ENCODE measurements around the gene ING1. TPM values are rescaled to one million over a fixed set of nuclear protein-coding genes. Genes with fewer than 3 reads are reported as not detected.
"Not testable (repeated sequence)": the region's sequence is repeated elsewhere in the genome, so short reads cannot be mapped to it uniquely, and the experiment has no call there.

ING1 gene
- total RNA-seq, 2 experiments from 2014 or later, result 19.6 to 19.7 TPM

GRCh38 chr13:110681868-110682550 lies 31.5 kb upstream of the ING1 start:
- intact Hi-C loops (cut with DNase I, micrococcal nuclease), result no loop called here

GRCh38 chr13:110682746-110683145 lies 30.8 kb upstream of the ING1 start:
- Mint-ChIP-seq H3K27ac (no peak overlapping the region), H3K4me3 (no peak overlapping the region), H3K27me3 (no peaks in the 10 kb centered on the region), H3K36me3 (ENCODE audit: low read depth) (peaks cover 43% of the 10 kb centered on the region), H3K4me1 (peaks cover under 1% of the 10 kb centered on the region), H3K9me3 (ENCODE audit: low read depth) (no peaks in the 10 kb centered on the region)
- ChIA-PET CTCF (interaction anchor here (0.6 to 1.5 kb wide), 5 partner anchors 8 to 518 kb away, joined by 3 to 13 read pairs (median 4); no protein-coding TSS in a partner anchor), POLR2A (no interaction called here)
- DNase-seq (no peak), ATAC-seq (no peak)
- intact Hi-C loops (cut with DNase I, micrococcal nuclease), result loop anchor here (1.0 kb wide), 1 partner anchor 137 kb away; no protein-coding TSS in a partner anchor

More at GRCh38 chr13:110681868-110682550, 31.5 kb upstream of the ING1 start:
- H3K27me3 Mint-ChIP-seq, result no peaks in the 10 kb centered on the region
- H3K27ac Mint-ChIP-seq, result no peak overlapping the region
- no peak for ATAC-seq
- H3K36me3 Mint-ChIP-seq (ENCODE audit: low read depth), result peaks cover 46% of the 10 kb centered on the region
- H3K9me3 Mint-ChIP-seq (ENCODE audit: low read depth), result no peaks in the 10 kb centered on the region
- ChIA-PET CTCF (interaction anchor here (0.7 to 0.9 kb wide), 2 partner anchors 24 to 30 kb away, joined by 3 read pairs; no protein-coding TSS in a partner anchor), POLR2A (no interaction called here)
- no peak overlapping the region for H3K4me3 Mint-ChIP-seq
- H3K4me1 Mint-ChIP-seq, result peaks cover 5% of the 10 kb centered on the region
- DNase-seq, result no peak

GRCh38 chr13:110683203-110683883 lies 30.2 kb upstream of the ING1 start:
- DNase-seq, result peak; percentile 34
- no peak overlapping the region for H3K4me3 Mint-ChIP-seq
- H3K36me3 Mint-ChIP-seq (ENCODE audit: low read depth), result peaks cover 37% of the 10 kb centered on the region
- intact Hi-C loops (cut with DNase I, micrococcal nuclease), result loop anchor here (1.0 kb wide), 1 partner anchor 136 kb away; no protein-coding TSS in a partner anchor
- ATAC-seq, result peak; percentile 71
- H3K27ac Mint-ChIP-seq, result no peak overlapping the region
- H3K9me3 Mint-ChIP-seq (ENCODE audit: low read depth), result no peaks in the 10 kb centered on the region
- no peaks in the 10 kb centered on the region for H3K27me3 Mint-ChIP-seq
- ChIA-PET POLR2A (no interaction called here), CTCF (interaction anchor here (0.6 to 1.5 kb wide), 5 partner anchors 9 to 517 kb away, joined by 3 to 13 read pairs (median 4); no protein-coding TSS in a partner anchor)
- H3K4me1 Mint-ChIP-seq, result no peaks in the 10 kb centered on the region

- Mint-ChIP-seq H3K27ac (no peak overlapping the region), H3K27me3 (no peaks in the 10 kb centered on the region), H3K9me3 (ENCODE audit: low read depth) (no peaks in the 10 kb centered on the region), H3K36me3 (ENCODE audit: low read depth) (peaks cover 32% of the 10 kb centered on the region), H3K4me3 (no peak overlapping the region), H3K4me1 (no peaks in the 10 kb centered on the region)
- POLR2A ChIA-PET, result no interaction called here
- ATAC-seq, result no peak
- CTCF ChIA-PET, result interaction anchor here (1.2 to 1.5 kb wide), 3 partner anchors 10 to 134 kb away, joined by 3 to 13 read pairs (median 4); no protein-coding TSS in a partner anchor
- intact Hi-C loops (cut with DNase I, micrococcal nuclease), result loop anchor here (1.0 kb wide), 1 partner anchor 135 kb away; no protein-coding TSS in a partner anchor
- DNase-seq, result no peak
Measured at GRCh38 chr13:110683921-110684320, 29.6 kb upstream of the ING1 start.

GRCh38 chr13:110684388-110685056 lies 29.0 kb upstream of the ING1 start:
- ChIA-PET POLR2A (no interaction called here), CTCF (no interaction called here)
- Mint-ChIP-seq H3K4me3 (no peak overlapping the region), H3K27ac (no peak overlapping the region), H3K36me3 (ENCODE audit: low read depth) (peaks cover 30% of the 10 kb centered on the region), H3K9me3 (ENCODE audit: low read depth) (no peaks in the 10 kb centered on the region), H3K27me3 (no peaks in the 10 kb centered on the region), H3K4me1 (no peaks in the 10 kb centered on the region)
- ATAC-seq, result no peak
- intact Hi-C loops (cut with DNase I, micrococcal nuclease), result no loop called here
- no peak for DNase-seq

- no peaks in the 10 kb centered on the region for H3K4me1 Mint-ChIP-seq
- no peak overlapping the region for H3K27ac Mint-ChIP-seq
- intact Hi-C loops (cut with DNase I, micrococcal nuclease), result no loop called here
- no peak overlapping the region for H3K4me3 Mint-ChIP-seq
- H3K27me3 Mint-ChIP-seq, result no peaks in the 10 kb centered on the region
- POLR2A ChIA-PET, result interaction anchor here (0.8 kb wide), 1 partner anchor 27 kb away, joined by 3 read pairs; no protein-coding TSS in a partner anchor
- H3K36me3 Mint-ChIP-seq (ENCODE audit: low read depth), result peaks cover 25% of the 10 kb centered on the region
- no peaks in the 10 kb centered on the region for H3K9me3 Mint-ChIP-seq (ENCODE audit: low read depth)
- no peak for ATAC-seq
- CTCF ChIA-PET, result no interaction called here
- DNase-seq, result no peak
Measured at GRCh38 chr13:110685305-110686020, 28.0 kb upstream of the ING1 start.

GRCh38 chr13:110687736-110688135 lies 25.8 kb upstream of the ING1 start:
- Mint-ChIP-seq H3K36me3 (ENCODE audit: low read depth) (peaks cover 13% of the 10 kb centered on the region), H3K4me3 (no peak overlapping the region), H3K4me1 (no peaks in the 10 kb centered on the region), H3K9me3 (ENCODE audit: low read depth) (no peaks in the 10 kb centered on the region), H3K27ac (no peak overlapping the region), H3K27me3 (no peaks in the 10 kb centered on the region)
- DNase-seq, result no peak
- ChIA-PET CTCF (no interaction called here), POLR2A (no interaction called here)
- no peak for ATAC-seq
- intact Hi-C loops (cut with DNase I, micrococcal nuclease), result no loop called here

GRCh38 chr13:110689041-110689440 lies 24.5 kb upstream of the ING1 start:
- intact Hi-C loops (cut with DNase I, micrococcal nuclease), result no loop called here
- Mint-ChIP-seq H3K27ac (no peak overlapping the region), H3K27me3 (no peaks in the 10 kb centered on the region), H3K4me1 (no peaks in the 10 kb centered on the region), H3K36me3 (ENCODE audit: low read depth) (peaks cover 17% of the 10 kb centered on the region), H3K9me3 (ENCODE audit: low read depth) (no peaks in the 10 kb centered on the region), H3K4me3 (no peak overlapping the region)
- DNase-seq (no peak), ATAC-seq (no peak)
- ChIA-PET CTCF (no interaction called here), POLR2A (no interaction called here)

- Mint-ChIP-seq H3K36me3 (ENCODE audit: low read depth) (peaks cover 17% of the 10 kb centered on the region), H3K27me3 (no peaks in the 10 kb centered on the region), H3K4me1 (no peaks in the 10 kb centered on the region), H3K27ac (no peak overlapping the region), H3K4me3 (no peak overlapping the region), H3K9me3 (ENCODE audit: low read depth) (no peaks in the 10 kb centered on the region)
- intact Hi-C loops (cut with DNase I, micrococcal nuclease), result no loop called here
- no peak for ATAC-seq
- CTCF ChIA-PET, result no interaction called here
- POLR2A ChIA-PET, result no interaction called here
- DNase-seq, result no peak
Measured at GRCh38 chr13:110689711-110690110, 23.8 kb upstream of the ING1 start.

GRCh38 chr13:110690516-110690915 lies 23.0 kb upstream of the ING1 start:
- POLR2A ChIA-PET, result no interaction called here
- no peak for ATAC-seq
- Mint-ChIP-seq H3K9me3 (ENCODE audit: low read depth) (no peaks in the 10 kb centered on the region), H3K27ac (no peak overlapping the region), H3K36me3 (ENCODE audit: low read depth) (peaks cover 13% of the 10 kb centered on the region), H3K4me3 (no peak overlapping the region), H3K27me3 (no peaks in the 10 kb centered on the region), H3K4me1 (no peaks in the 10 kb centered on the region)
- CTCF ChIA-PET, result no interaction called here
- no peak for DNase-seq
- intact Hi-C loops (cut with DNase I, micrococcal nuclease), result no loop called here

- peaks cover 34% of the 10 kb centered on the region for H3K36me3 Mint-ChIP-seq (ENCODE audit: low read depth)
- CTCF ChIA-PET; DNase-seq; POLR2A ChIA-PET; intact Hi-C loops (cut with DNase I, micrococcal nuclease); ATAC-seq; H3K27me3 Mint-ChIP-seq; H3K9me3 Mint-ChIP-seq (ENCODE audit: low read depth); H3K4me3 Mint-ChIP-seq; H3K27ac Mint-ChIP-seq: not testable (repeated sequence)
- peaks cover 23% of the 10 kb centered on the region for H3K4me1 Mint-ChIP-seq
Measured at GRCh38 chr13:110695774-110696173, 17.7 kb upstream of the ING1 start.
